Measurements from ENCODE around the gene SVIP.

GRCh38 chr11:22822203-22822602 is 7.4 kb downstream of the SVIP start:
- TF ChIP-seq POLR2A (IDR thresholded peaks at IDR 0.05) = no peak
- no peak for TF ChIP-seq CTCF (IDR thresholded peaks at IDR 0.05)

Measured in heart left ventricle (tissue), 13 donors.